MCF 10A (cell line): ENCODE measurements around the gene DYNC2H1. TPM values are rescaled to one million over a fixed set of nuclear protein-coding genes. Genes with fewer than 3 reads are reported as not detected.

Source experiments
- BruUV-seq: library from RNA; stranded (reverse); fragments of 400-500 nt; replicated peaks from 2 replicates; lab custom pipeline; 2021; lab: Mats Ljungman, UMichigan
- CTCF ChIA-PET: fragments of 300-600 bp; sonication (Branson Sonifier 250); formaldehyde crosslinking; extraction: SDS; loops from one replicate; lab custom pipeline; 2021; ENCODE audit warnings: antibody characterized with exemption, inconsistent platforms; lab: Yijun Ruan, JAX
- POLR2A ChIA-PET: fragments of 300-600, 350-650 bp; sonication (Branson Sonifier 250); formaldehyde crosslinking; extraction: SDS; loops from one replicate; lab custom pipeline; 2020; ENCODE audit warnings: antibody characterized with exemption, inconsistent platforms; lab: Yijun Ruan, JAX
- DNase-seq: peaks from one replicate; pipeline ENCODE4 v3.0.0-alpha.2; 2018; ENCODE audit not compliant: unreplicated experiment
- H3K27ac Mint-ChIP-seq: one replicate; pipeline ENCODE4 v1.8.0; 2022; ENCODE audit warnings: mild to moderate bottlenecking, low read depth, mixed read lengths; ENCODE audit not compliant: unreplicated experiment
- H3K27me3 Mint-ChIP-seq: one replicate; pipeline ENCODE4 v1.8.0; 2022; ENCODE audit warnings: mixed read lengths; ENCODE audit not compliant: insufficient read depth, unreplicated experiment
- H3K36me3 Mint-ChIP-seq: one replicate; pipeline ENCODE4 v1.8.0; 2022; ENCODE audit warnings: mild to moderate bottlenecking, moderate library complexity, mixed read lengths; ENCODE audit not compliant: insufficient read depth, unreplicated experiment
- H3K4me1 Mint-ChIP-seq: one replicate; pipeline ENCODE4 v1.8.0; 2022; ENCODE audit warnings: mixed read lengths; ENCODE audit not compliant: insufficient read depth, unreplicated experiment
- H3K4me3 Mint-ChIP-seq: one replicate; pipeline ENCODE4 v1.8.0; 2022; ENCODE audit warnings: mild to moderate bottlenecking, moderate library complexity, mixed read lengths; ENCODE audit not compliant: unreplicated experiment
- H3K9me3 Mint-ChIP-seq: one replicate; pipeline ENCODE4 v1.8.0; 2022; ENCODE audit warnings: mixed read lengths; ENCODE audit not compliant: unreplicated experiment
- intact Hi-C: fragments of 100-400 bp; cut with micrococcal nuclease; formaldehyde crosslinking; loops from 2 replicates; pipeline ENCODE4 v1.14.1; 2022
- total RNA-seq: library from RNA; stranded (reverse); gene quantifications from 2 replicates; pipeline ENCODE4 v1.2.3, GENCODE V29; 2022
- TF ChIP-seq, protein P1 (sequence below): fragments of 200-600 bp; IDR thresholded peaks from one replicate; pipeline ENCODE4 v1.8.0; 2022; ENCODE audit warnings: antibody characterized with exemption, mild to moderate bottlenecking; ENCODE audit not compliant: unreplicated experiment

The DYNC2H1 gene
- total RNA-seq, 1 experiment from 2014 or later, result 23.0 TPM

DNA sequence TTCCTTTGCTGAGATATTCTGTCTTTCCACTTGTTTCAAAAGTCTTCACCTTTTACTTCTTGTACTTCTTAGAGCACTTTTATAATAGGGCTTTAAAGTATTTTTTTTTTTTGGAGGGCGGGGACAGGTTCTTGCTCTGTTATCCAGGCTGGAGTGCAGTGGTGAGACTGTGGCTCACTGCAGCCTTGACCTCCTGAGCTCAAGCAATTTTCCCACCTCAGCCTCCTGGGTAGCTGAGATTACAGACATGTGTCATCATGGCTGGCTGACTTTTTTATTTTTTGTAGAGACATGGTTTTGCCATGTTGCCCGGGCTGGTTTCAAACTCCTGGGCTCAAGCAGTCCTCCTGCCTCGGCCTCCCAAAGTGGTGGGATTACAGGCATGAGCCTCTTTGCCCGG is 57.9 kb downstream of the DYNC2H1 start:
- Mint-ChIP-seq H3K27me3 (no peaks in the 10 kb centered on the region), H3K36me3 (peaks cover 40% of the 10 kb centered on the region), H3K4me3 (no peak overlapping the region), H3K9me3 (no peaks in the 10 kb centered on the region), H3K27ac (no peak overlapping the region), H3K4me1 (peaks cover 2% of the 10 kb centered on the region)
- BruUV-seq, result no TSS peak
- ChIA-PET POLR2A (no interaction called here), CTCF (interaction anchor here (0.6 to 1.3 kb wide), 3 partner anchors 14 to 1389 kb away, joined by 3 to 5 read pairs (median 4); no protein-coding TSS in a partner anchor)
- no peak for DNase-seq
- TF ChIP-seq, protein P1, sequence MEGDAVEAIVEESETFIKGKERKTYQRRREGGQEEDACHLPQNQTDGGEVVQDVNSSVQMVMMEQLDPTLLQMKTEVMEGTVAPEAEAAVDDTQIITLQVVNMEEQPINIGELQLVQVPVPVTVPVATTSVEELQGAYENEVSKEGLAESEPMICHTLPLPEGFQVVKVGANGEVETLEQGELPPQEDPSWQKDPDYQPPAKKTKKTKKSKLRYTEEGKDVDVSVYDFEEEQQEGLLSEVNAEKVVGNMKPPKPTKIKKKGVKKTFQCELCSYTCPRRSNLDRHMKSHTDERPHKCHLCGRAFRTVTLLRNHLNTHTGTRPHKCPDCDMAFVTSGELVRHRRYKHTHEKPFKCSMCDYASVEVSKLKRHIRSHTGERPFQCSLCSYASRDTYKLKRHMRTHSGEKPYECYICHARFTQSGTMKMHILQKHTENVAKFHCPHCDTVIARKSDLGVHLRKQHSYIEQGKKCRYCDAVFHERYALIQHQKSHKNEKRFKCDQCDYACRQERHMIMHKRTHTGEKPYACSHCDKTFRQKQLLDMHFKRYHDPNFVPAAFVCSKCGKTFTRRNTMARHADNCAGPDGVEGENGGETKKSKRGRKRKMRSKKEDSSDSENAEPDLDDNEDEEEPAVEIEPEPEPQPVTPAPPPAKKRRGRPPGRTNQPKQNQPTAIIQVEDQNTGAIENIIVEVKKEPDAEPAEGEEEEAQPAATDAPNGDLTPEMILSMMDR, result no peak
- intact Hi-C loops, result no loop called here

DNA sequence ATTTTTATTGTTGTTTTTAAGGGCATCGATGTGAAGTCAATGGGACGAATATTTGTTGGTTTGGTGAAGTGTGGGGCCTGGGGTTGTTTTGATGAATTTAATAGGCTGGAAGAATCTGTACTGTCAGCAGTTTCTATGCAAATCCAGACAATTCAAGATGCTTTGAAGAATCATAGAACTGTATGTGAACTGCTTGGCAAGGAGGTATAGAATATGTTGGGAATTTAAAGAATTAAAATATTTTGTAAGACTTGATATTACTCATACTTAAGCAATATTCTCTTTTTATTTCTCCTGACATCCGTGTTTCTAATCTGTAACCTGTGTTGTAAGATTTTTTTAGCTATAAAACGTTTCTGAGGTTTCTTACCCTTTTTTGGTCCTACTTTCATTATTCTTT is 61.6 kb downstream of the DYNC2H1 start:
- H3K4me1 Mint-ChIP-seq, result peaks cover 6% of the 10 kb centered on the region
- peak; percentile 70 for DNase-seq
- intact Hi-C loops, result no loop called here
- POLR2A ChIA-PET, result interaction anchor here (0.7 to 2.0 kb wide), 4 partner anchors 17 to 991 kb away, joined by 3 to 5 read pairs (median 4); partner anchors contain the start of gene DYNC2H1
- TF ChIP-seq, protein P1, result no peak
- no peak overlapping the region for H3K27ac Mint-ChIP-seq
- peaks cover 31% of the 10 kb centered on the region for H3K36me3 Mint-ChIP-seq
- CTCF ChIA-PET, result interaction anchor here (0.6 kb wide), 2 partner anchors 430 to 462 kb away, joined by 3 to 7 read pairs; no protein-coding TSS in a partner anchor
- H3K4me3 Mint-ChIP-seq, result no peak overlapping the region
- H3K27me3 Mint-ChIP-seq, result no peaks in the 10 kb centered on the region
- no peaks in the 10 kb centered on the region for H3K9me3 Mint-ChIP-seq
- no TSS peak for BruUV-seq

DNA sequence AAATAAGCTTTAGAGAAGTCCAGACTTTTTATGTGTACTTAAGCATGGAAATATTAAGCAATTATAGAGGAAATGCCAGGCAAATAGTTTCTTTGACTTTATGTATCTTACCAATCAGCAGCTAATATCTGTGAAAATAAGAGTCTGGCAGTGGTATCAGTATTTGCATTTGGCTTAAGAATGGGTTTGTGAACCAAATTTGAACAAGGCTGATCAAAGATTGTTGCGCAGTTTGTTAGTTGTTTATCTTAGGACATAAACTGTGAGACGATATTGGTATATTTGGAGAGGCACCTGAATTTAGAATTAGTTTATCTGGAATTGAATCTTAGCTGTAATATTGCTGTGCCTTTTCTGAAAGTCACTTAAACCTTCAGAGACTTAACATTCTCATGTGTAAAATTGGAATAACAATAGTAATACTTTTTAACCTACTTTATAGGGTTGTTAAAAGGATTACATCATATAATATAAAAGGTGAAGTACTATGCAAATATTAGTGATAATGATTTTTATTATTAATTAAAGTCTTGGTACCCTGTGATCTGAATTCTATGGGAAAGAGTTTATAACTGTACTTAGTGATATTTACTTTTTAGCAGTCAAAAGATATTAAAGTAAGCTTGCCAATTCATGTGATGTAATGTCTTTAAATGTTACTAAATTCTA is 66.4 kb downstream of the DYNC2H1 start:
- DNase-seq, result no peak
- Mint-ChIP-seq H3K36me3 (peaks cover 25% of the 10 kb centered on the region), H3K9me3 (no peaks in the 10 kb centered on the region), H3K27me3 (no peaks in the 10 kb centered on the region), H3K4me1 (peaks cover 6% of the 10 kb centered on the region), H3K27ac (no peak overlapping the region), H3K4me3 (no peak overlapping the region)
- TF ChIP-seq, protein P1, result no peak
- CTCF ChIA-PET, result no interaction called here
- intact Hi-C loops, result no loop called here
- BruUV-seq, result no TSS peak
- POLR2A ChIA-PET, result interaction anchor here (1.4 kb wide), 1 partner anchor 66 kb away, joined by 3 read pairs; the partner anchor contains the start of gene DYNC2H1

DNA sequence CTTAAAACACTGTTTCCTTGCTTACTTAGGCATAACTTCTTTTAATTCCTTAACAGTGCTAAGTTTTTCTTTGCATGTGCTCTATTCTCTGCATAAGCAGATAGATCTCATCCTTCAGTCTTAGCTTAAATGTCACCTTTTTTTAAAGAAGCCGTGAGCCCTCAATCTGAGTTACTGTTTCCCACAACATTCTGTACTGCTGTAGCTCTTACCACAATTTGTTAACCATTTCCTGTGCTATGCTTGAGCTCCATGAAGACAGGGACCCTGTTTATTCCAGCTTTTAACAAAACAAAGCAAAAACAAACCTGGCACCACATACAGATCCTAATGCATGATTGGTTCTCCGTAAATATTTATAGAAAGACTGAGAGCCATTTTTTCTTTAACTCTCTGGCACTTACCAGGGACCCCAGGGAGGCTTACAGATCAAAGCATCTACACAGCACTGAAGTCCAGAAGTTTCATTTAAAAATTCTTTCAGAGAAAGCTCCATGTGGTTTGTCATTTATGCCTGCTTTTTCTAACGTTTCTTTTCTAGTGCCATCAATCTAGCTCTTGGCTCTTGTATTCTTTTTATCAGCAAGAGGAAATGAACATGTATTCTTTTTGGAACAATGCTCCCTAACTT is 74.9 kb downstream of the DYNC2H1 start:
- TF ChIP-seq, protein P1, result no peak
- POLR2A ChIA-PET, result no interaction called here
- Mint-ChIP-seq H3K27me3 (no peaks in the 10 kb centered on the region), H3K4me3 (no peak overlapping the region), H3K36me3 (peaks cover 40% of the 10 kb centered on the region), H3K27ac (no peak overlapping the region), H3K4me1 (no peaks in the 10 kb centered on the region), H3K9me3 (no peaks in the 10 kb centered on the region)
- intact Hi-C loops, result no loop called here
- BruUV-seq, result no TSS peak
- CTCF ChIA-PET, result interaction anchor here (0.6 to 1.3 kb wide), 2 partner anchors 18 to 509 kb away, joined by 3 to 6 read pairs; no protein-coding TSS in a partner anchor
- DNase-seq, result no peak
